K562 (cell line): ENCODE results near the gene DYNLL1. TPM values are rescaled to one million over a fixed set of nuclear protein-coding genes. Genes with fewer than 3 reads are reported as not detected.

Source experiments
- BRD4 ChIP-seq: fragments of 200-600 bp; sonication (generic); IDR thresholded peaks from 2 replicates; pipeline ENCODE4 v1.6.1; 2017; ENCODE audit warnings: inconsistent platforms
- CHD1 ChIP-seq: fragments of 200-600 bp; sonication (generic); IDR thresholded peaks from one replicate; pipeline ENCODE4 v1.6.1; 2012; ENCODE audit warnings: mild to moderate bottlenecking, moderate library complexity, low read length, inconsistent platforms
- ESRRB ChIP-seq: fragments of 250-450 bp; sonication (Bioruptor Pico); IDR thresholded peaks from 2 replicates; pipeline ENCODE4 v1.5.0; 2020; ENCODE audit warnings: mild to moderate bottlenecking, moderate library complexity, borderline replicate concordance
- FOXK2 ChIP-seq, 2 experiments: fragments of 450-650 bp; IDR thresholded peaks in 1 of 2; conservative IDR thresholded peaks in 1 of 2; 2 replicates each; pipeline ENCODE4 v1.6.1; 2016; ENCODE audit warnings: low read depth in 2 of 2, mild to moderate bottlenecking in 1 of 2
- GTF2F1 ChIP-seq: IDR thresholded peaks from 2 replicates; pipeline ENCODE4 v1.6.1; 2011; ENCODE audit warnings: low read depth, low read length, improper control_type of control experiment
- POLR3G ChIP-seq: IDR thresholded peaks from 2 replicates; pipeline ENCODE4 v1.6.1; 2011; ENCODE audit not compliant: insufficient read length, insufficient replicate concordance; ENCODE audit errors: extremely low read depth
- TARDBP ChIP-seq: fragments of 450-650 bp; IDR thresholded peaks from 2 replicates; pipeline ENCODE4 v1.6.1; 2016
- XRCC3 ChIP-seq: fragments of 450-650 bp; IDR thresholded peaks from 2 replicates; pipeline ENCODE4 v1.6.1; 2017; ENCODE audit warnings: mild to moderate bottlenecking, moderate library complexity
- ZNF263 ChIP-seq: sonication (generic); formaldehyde crosslinking; IDR thresholded peaks from 2 replicates; pipeline ENCODE4 v1.8.0; 2022; ENCODE audit warnings: mild to moderate bottlenecking, missing genetic modification reagents, borderline replicate concordance
- polyA plus RNA-seq, 8 experiments: library from polyadenylated mRNA; depleted of rRNA in 4 of 8; stranded (reverse) in 5 of 8; unstranded in 3 of 8; fragments of >200 nt; fragmentation: Nextera tagmentation in 2 of 8; fragmentation: Illumina TruSeq in 1 of 8; extraction: Ambion mirVana in 2 of 8; extraction: Trizol in 1 of 8; gene quantifications; 2 replicates each; pipeline versions ENCODE4 v1.2.1 to v1.2.3, GENCODE V29; 2011 to 2014; ENCODE audit warnings: inconsistent platforms in 1 of 8, missing spikeins in 1 of 8
- total RNA-seq, 7 experiments: library from RNA; depleted of rRNA in 6 of 7; stranded (reverse); fragments of >200 nt in 6 of 7; fragmentation: Illumina TruSeq in 2 of 7; extraction: Trizol in 2 of 7; gene quantifications; 2 replicates each; pipeline versions ENCODE4 v1.2.1 to v1.2.3, GENCODE V29; 2011 to 2021; ENCODE audit warnings: low replicate concordance in 1 of 7
- TF ChIP-seq, protein P1 (sequence below): IDR thresholded peaks from 2 replicates; pipeline ENCODE4 v1.6.1; 2012; ENCODE audit warnings: low read depth, low read length, improper control_type of control experiment, borderline replicate concordance
- TF ChIP-seq, protein P2 (sequence below): fragments of 450-650 bp; formaldehyde crosslinking; IDR thresholded peaks from 2 replicates; pipeline ENCODE4 v1.4.0; 2020; ENCODE audit warnings: mild to moderate bottlenecking
- TF ChIP-seq, protein P3 (sequence below): sonication (generic); formaldehyde crosslinking; IDR thresholded peaks from 2 replicates; pipeline ENCODE4 v1.8.1; 2023; ENCODE audit warnings: mild to moderate bottlenecking, missing genetic modification reagents
- TF ChIP-seq, protein P4 (sequence below): sonication (generic); formaldehyde crosslinking; IDR thresholded peaks from 2 replicates; pipeline ENCODE4 v1.8.0; 2022; ENCODE audit warnings: mild to moderate bottlenecking, missing genetic modification reagents, borderline replicate concordance
- TF ChIP-seq, protein P5 (sequence below), 2 experiments: fragments of 450-650 bp; conservative IDR thresholded peaks; 2 replicates each; pipeline ENCODE4 v1.6.1; 2017; ENCODE audit warnings: mild to moderate bottlenecking in 2 of 2, moderate library complexity in 2 of 2
- TF ChIP-seq, protein P6 (sequence below): fragments of 250-450 bp; sonication (Bioruptor Pico); IDR thresholded peaks from 2 replicates; pipeline ENCODE4 v1.5.0; 2020; ENCODE audit warnings: mild to moderate bottlenecking

Gene DYNLL1
- total and polyA plus RNA-seq, 9 of the 15 experiments (the other 6 are each of a cell fraction or from before 2014, with no cell fraction given): 303 to 1,112 (median 468) TPM

DNA sequence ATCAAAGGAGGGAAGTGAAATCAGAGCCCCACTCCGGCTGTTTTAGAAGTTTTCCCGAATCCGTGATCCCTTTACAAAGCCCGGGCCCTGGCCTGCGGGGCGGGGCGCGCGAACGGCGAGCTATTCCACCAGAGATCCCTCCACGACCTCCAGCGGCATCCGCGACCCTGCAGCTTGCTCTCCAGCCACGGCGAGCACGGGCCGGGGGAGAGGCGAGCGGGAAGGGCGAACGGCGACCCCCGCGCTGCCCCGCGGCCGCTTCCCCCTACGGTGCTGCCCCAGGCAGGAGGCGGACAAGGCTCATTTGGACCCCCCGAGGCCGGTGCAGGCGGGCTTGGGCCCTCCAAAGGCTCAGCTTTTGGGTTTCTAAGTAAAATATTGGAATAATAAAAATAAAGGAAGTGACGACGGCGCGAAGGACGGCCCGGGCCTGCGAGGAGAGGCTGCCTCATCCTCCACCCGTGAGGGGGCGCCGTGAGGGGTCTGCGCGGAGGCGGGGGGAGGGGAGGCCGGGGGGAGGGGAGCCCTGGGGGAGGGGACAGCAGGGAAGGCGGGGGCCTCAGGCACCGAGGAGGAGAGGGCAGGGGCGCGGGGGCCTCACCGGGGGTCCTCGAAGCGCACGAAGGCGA is 27.0 kb upstream of the DYNLL1 start (continued):
- TF ChIP-seq, protein P1, sequence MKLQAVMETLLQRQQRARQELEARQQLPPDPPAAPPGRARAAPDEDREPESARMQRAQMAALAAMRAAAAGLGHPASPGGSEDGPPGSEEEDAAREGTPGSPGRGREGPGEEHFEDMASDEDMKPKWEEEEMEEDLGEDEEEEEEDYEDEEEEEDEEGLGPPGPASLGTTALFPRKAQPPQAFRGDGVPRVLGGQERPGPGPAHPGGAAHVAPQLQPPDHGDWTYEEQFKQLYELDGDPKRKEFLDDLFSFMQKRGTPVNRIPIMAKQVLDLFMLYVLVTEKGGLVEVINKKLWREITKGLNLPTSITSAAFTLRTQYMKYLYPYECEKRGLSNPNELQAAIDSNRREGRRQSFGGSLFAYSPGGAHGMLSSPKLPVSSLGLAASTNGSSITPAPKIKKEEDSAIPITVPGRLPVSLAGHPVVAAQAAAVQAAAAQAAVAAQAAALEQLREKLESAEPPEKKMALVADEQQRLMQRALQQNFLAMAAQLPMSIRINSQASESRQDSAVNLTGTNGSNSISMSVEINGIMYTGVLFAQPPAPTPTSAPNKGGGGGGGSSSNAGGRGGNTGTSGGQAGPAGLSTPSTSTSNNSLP: no peak
- TF ChIP-seq, protein P2, sequence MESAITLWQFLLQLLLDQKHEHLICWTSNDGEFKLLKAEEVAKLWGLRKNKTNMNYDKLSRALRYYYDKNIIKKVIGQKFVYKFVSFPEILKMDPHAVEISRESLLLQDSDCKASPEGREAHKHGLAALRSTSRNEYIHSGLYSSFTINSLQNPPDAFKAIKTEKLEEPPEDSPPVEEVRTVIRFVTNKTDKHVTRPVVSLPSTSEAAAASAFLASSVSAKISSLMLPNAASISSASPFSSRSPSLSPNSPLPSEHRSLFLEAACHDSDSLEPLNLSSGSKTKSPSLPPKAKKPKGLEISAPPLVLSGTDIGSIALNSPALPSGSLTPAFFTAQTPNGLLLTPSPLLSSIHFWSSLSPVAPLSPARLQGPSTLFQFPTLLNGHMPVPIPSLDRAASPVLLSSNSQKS (CRISPR knock-in tag): no peak
- TF ChIP-seq, protein P3, sequence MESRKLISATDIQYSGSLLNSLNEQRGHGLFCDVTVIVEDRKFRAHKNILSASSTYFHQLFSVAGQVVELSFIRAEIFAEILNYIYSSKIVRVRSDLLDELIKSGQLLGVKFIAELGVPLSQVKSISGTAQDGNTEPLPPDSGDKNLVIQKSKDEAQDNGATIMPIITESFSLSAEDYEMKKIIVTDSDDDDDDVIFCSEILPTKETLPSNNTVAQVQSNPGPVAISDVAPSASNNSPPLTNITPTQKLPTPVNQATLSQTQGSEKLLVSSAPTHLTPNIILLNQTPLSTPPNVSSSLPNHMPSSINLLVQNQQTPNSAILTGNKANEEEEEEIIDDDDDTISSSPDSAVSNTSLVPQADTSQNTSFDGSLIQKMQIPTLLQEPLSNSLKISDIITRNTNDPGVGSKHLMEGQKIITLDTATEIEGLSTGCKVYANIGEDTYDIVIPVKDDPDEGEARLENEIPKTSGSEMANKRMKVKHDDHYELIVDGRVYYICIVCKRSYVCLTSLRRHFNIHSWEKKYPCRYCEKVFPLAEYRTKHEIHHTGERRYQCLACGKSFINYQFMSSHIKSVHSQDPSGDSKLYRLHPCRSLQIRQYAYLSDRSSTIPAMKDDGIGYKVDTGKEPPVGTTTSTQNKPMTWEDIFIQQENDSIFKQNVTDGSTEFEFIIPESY (CRISPR knock-in tag): no peak
- TF ChIP-seq, protein P4, sequence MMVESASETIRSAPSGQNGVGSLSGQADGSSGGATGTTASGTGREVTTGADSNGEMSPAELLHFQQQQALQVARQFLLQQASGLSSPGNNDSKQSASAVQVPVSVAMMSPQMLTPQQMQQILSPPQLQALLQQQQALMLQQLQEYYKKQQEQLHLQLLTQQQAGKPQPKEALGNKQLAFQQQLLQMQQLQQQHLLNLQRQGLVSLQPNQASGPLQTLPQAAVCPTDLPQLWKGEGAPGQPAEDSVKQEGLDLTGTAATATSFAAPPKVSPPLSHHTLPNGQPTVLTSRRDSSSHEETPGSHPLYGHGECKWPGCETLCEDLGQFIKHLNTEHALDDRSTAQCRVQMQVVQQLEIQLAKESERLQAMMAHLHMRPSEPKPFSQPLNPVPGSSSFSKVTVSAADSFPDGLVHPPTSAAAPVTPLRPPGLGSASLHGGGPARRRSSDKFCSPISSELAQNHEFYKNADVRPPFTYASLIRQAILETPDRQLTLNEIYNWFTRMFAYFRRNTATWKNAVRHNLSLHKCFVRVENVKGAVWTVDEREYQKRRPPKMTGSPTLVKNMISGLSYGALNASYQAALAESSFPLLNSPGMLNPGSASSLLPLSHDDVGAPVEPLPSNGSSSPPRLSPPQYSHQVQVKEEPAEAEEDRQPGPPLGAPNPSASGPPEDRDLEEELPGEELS (CRISPR knock-in tag): no peak
- TF ChIP-seq CHD1 (peak; percentile 91), POLR3G (no peak), ZNF263 (CRISPR knock-in tag) (no peak), GTF2F1 (no peak), BRD4 (no peak; the same call in 1 of the 2 replicates), ESRRB (no peak), XRCC3 (no peak), FOXK2 (conservative IDR thresholded peaks at IDR 0.05 in 1 of 2, IDR thresholded peaks at IDR 0.05 in 1 of 2; ENCODE audit: low read depth in 2 of 2) (no peak), TARDBP (no peak)
- TF ChIP-seq, protein P5, sequence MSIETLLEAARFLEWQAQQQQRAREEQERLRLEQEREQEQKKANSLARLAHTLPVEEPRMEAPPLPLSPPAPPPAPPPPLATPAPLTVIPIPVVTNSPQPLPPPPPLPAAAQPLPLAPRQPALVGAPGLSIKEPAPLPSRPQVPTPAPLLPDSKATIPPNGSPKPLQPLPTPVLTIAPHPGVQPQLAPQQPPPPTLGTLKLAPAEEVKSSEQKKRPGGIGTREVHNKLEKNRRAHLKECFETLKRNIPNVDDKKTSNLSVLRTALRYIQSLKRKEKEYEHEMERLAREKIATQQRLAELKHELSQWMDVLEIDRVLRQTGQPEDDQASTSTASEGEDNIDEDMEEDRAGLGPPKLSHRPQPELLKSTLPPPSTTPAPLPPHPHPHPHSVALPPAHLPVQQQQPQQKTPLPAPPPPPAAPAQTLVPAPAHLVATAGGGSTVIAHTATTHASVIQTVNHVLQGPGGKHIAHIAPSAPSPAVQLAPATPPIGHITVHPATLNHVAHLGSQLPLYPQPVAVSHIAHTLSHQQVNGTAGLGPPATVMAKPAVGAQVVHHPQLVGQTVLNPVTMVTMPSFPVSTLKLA (conservative IDR thresholded peaks at IDR 0.05): 0 out of 4 replicates have a peak, but pooled peaks of 1 of the 2 experiments have one; percentile 20
- TF ChIP-seq, protein P6, sequence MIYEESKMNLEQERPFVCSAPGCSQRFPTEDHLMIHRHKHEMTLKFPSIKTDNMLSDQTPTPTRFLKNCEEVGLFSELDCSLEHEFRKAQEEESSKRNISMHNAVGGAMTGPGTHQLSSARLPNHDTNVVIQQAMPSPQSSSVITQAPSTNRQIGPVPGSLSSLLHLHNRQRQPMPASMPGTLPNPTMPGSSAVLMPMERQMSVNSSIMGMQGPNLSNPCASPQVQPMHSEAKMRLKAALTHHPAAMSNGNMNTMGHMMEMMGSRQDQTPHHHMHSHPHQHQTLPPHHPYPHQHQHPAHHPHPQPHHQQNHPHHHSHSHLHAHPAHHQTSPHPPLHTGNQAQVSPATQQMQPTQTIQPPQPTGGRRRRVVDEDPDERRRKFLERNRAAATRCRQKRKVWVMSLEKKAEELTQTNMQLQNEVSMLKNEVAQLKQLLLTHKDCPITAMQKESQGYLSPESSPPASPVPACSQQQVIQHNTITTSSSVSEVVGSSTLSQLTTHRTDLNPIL (CRISPR knock-in tag): no peak
